ENCODE measurements around the gene SLC7A9.
"Not testable (repeated sequence)": the region's sequence is repeated elsewhere in the genome, so short reads cannot be mapped to it uniquely, and the experiment has no call there.

Gene SLC7A9

GRCh38 chr19:32787161-32787813 lies 82.3 kb downstream of the SLC7A9 start:
- DNase-seq, result not testable (repeated sequence)

GRCh38 chr19:32782089-32782488 lies 87.5 kb downstream of the SLC7A9 start:
- DNase-seq, result not testable (repeated sequence)

GRCh38 chr19:32781280-32781679 lies 88.3 kb downstream of the SLC7A9 start:
- no peak for DNase-seq

Data from activated naive CD4-positive, alpha-beta T cell (primary cell).